ENCODE results near the gene TMEM240.
"Not testable (repeated sequence)": the region's sequence is repeated elsewhere in the genome, so short reads cannot be mapped to it uniquely, and the experiment has no call there.

TMEM240 gene

GRCh38 chr1:1556961-1557360 is 16.5 kb upstream of the TMEM240 start:
- DNase-seq, result not testable (repeated sequence)

DNA sequence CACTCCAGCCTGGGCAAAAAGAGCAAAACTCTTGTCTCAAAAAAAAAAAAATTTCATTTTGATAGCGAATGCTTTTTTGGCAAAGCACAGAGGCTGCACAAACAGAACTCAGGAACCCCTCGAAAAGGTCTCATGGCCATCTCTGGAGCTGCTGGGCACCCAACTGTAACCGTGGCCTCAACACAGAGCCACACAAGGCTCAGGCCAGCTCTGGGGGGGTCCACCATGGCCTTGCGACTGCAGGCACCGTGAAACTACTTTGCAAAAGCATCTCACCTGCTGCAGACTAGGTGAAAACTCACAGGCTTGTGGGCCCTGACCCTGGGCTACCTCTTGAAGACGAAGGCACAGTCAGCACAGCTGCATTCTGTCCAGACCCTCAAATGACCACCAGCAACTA is 16.1 kb upstream of the TMEM240 start:
- no peak for DNase-seq

DNA sequence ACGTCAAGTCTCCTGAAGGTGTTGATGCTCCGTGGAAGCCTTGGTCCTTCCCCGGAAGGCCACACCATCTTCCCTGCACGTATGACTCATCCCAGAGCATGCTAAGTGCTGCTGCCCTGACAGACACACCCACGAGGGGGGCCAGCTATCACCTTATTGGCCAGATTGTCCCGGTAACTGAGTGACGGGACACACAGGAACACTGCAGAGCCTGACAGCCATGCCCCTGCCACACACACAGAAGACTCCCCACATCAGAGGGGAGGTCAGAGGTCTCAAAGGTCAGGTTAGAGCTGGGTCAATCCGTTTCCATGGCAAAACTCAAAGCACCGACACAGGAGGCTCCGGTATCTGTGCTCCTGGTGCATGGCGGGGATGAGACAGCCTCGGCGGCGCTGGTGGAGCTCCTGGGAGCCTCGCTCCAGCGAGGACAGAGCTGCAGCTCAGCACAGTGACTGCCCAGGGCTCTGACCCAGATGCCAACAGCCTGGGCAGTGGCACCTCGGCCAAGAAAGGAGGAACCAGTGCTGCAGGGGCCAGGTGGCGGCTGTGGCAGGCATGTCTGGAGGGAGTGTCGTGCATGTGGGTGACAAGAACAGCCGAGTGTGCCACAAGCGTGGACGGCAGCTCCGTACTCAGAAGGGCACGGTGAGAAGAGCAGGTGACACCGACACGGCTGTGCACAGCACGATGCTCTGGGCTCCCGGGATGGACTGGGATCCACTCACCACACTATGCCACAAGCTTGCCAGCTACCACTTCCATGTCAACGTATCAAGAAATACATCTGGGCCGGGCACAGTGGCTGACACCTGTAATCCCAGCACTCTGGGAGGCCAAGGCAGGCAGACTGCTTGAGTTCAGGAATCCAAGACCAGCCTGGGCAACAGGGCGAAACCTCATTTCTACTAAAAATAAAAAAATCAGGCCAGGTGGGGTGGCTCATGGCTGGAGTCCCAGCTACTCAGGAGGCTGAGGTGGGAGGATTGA is 14.8 kb upstream of the TMEM240 start:
- no peak for DNase-seq

- DNase-seq, result no peak
These were observed 14.1 kb upstream of the TMEM240 start for GRCh38 chr1:1554550-1554925.

- DNase-seq, result no peak
These were observed 13.5 kb upstream of the TMEM240 start for GRCh38 chr1:1553821-1554494.

DNA sequence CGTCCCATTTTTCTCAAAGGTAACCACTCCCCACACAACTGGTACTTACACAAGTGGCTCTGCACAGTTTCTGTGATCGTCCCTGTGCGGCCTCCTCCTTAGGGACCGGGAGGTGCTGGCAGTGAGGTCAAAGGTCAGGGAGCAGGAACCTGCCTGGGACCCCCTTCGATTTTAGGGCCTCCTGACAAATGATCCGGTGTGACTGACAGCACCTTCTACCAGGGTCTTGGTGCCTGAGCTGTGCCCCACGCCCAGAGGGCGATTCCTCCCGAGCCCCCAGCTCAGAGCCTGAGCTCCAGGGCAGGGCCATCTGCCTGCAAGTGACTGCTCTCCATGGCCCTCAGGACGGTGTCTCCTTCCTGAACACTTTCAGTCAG is 11.8 kb upstream of the TMEM240 start:
- DNase-seq, result no peak

GRCh38 chr1:1551524-1552262 is 11.3 kb upstream of the TMEM240 start:
- DNase-seq, result no peak

GRCh38 chr1:1550591-1551432 is 10.4 kb upstream of the TMEM240 start:
- DNase-seq, result no peak

GRCh38 chr1:1550087-1550486 is 9.7 kb upstream of the TMEM240 start:
- no peak for DNase-seq

- DNase-seq, result no peak
These were observed 8.2 kb upstream of the TMEM240 start for GRCh38 chr1:1548591-1548990.

DNA sequence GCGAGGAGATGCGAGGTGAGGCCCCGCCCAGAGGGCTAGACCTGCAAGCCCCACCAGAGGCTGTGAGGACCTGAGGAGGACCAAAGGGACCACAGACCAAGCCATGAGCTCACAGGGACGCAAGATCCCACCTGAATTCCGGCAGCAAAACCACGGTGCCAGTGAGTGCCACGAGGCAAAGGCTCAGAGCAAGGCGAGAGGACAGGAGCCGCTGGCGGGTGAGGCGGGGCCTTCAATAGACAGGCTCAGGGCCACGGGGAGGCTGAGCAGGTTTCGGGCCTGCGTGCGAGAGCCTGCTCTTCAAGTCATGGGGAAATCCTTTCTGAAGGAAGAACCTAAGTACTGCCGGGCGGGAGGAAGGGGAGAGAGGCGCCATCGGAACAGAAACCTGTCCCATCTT is 7.1 kb upstream of the TMEM240 start:
- no peak for DNase-seq

DNA sequence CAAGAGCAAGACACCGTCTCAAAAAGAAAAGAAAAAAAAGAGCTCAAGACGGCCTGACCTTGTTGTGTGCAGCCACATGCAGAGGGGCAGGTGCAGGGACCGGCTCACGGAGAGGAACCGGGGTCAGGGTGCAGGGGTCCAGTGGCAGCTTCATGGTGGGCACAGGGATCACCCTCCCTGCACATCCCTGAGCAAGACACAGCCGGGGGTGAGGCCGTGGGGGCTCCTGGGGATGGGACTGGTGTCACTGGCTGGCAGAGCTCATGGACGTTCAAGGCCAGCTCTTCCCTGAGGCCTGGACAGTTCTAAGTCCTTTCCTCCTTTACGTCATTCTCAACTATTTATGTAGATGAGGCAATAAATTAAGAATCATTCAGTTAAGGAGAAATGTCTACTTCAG is 6.6 kb upstream of the TMEM240 start:
- no peak for DNase-seq

DNA sequence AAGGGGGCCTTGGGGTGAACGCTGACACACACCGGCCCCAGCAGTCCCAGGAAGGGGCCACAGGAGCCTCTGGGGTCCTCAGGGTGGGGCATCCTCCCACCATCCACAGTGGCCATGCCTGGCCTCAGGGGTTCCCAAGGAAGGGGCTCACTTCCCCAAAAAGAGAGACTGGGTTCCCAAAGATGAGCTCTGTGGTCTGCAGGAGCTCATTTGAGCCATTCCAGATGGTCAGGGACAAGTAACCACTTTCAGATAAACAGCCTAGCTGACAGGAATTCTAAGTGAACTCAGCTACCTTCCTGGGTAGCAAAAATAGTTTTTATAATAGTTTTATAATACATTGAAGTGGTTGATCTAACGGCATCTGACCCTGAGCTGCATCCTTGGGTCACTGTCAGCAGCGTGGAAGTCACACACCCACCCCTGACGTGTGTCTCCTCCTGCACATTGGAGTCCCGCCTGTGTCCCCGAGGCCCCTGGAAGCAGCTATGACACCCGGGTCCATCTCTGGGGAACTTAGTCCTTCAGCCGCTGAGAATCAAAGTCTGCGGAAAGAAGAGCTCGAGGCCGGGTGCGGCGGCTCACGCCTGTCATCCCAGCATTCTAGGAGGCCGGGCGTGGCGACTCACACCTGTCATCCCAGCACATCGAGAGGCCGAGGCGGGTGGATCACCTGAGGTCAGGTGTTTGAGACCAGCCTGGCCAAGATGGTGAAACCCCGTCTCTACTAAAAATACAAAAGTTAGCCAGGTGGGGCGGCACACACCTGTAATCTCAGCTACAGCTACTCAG is 5.7 kb upstream of the TMEM240 start:
- DNase-seq, result no peak

DNA sequence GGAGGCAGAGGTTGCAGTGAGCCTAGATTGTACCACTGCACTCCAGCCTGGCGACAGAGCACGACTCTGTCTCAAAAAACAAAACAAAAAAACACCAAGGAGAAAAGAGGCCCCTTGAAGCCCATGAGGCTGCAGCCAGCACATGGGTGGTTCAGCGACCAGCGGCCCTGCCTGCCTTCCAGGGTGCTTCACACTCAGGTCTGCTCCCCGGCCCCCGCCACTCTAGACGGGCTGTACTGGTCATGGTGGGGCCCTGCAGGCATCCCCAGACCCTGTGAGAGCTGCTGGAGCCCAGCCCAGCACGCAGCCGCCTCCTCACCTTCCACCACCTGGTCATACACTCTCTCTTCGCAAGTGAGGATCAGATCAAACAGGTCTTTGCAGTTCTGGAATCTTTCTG is 4.1 kb upstream of the TMEM240 start:
- no peak for DNase-seq

DNA sequence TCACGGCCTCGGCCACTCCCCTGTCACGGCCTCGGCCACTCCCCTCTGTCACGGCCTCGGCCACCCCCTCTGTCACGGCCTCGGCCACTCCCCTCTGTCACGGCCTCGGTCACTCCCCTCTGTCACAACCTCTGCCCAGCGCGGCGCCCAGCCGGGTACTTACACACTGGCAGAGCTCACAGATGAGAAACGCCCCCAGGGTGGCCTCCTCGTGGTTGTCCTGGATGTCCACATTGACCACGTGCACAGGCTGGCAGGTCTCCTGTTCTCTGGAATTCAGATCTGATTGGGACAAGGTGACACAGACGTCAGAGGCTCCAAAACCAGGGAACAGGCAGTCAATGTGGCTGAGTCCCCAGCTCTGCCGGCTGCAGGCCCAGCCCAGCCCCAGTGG is 3.3 kb upstream of the TMEM240 start:
- no peak for DNase-seq

GRCh38 chr1:1542766-1543705 is 2.6 kb upstream of the TMEM240 start:
- no peak for DNase-seq

DNA sequence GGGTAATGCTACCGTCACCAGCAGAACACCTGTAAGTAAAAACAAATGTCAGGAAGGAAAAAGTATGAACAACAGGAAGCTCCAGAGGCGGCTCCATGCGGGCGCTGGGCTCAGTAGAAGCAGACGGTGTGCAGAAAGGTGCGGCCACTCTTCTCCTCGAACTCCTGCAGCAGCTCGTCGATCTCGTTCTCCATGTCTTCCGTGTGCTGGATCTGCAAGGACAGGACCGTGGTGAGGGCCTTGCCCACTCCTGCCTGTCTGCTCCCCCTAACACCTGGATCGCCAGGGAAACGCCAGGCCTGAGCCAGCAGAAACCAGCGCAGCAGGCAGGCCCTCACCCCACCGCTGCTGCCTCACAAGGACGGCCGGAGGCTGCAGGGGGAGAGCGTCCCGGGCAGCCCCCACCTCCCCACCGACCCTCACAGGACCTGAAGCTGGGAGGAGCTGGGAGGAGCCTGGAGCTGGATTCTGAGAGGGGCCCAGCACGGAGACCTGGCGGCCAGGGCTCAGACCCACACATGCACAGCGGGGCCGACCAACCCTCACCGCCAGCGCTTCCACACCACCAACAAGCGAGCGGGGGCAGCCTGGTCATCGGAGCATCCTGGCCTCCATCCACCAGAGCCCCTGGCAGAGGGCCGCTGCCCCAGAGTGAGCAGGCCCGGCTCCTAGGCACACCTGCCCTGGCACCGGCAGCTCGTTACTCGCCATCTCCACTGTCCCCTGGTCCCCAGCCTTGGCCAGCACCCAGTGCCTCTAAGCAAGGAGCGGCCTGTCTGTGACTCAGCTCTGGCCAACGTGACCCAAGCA is 1.7 kb upstream of the TMEM240 start:
- no peak for DNase-seq

DNA sequence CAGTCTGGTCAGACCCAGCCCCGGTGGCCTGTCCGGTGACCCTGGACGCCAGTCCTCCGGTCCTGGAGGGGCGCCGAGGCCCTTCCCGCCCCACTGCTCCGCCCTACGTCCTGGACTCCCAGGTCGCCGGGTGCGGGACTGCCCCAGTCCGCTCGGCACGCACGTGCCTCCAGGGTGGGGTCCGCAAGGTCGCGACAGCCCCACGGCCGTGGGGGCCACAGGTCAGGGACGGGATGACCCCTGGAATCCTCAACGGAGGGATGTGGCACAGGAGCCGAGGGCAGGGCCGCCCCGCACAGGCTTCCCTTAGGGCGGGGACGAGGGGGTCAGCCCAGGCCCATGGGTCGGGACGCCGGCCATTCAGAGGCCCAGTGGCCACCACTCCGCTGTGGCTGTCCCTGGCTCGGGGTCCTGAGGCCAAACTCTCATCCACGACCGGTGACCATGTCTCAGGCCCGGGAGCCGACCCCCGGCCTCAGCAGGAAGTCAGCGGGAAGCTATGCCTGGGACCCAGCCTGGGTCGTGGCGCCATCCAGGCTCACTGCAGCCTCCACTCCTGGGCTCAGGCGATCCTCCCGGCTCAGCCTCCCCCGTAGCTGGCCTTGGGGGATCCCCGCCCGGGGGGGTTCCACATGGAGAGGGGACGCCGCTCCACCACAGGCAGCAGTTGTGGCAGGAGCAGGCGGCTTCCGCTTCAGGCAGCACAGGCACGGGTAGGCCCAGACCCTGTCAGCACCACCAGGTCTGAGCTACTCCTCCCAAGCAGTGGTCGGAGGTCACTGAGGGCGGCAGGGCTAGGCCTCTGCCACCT is 599 bp upstream of the TMEM240 start:
- no peak for DNase-seq

All from right forelimb (tissue), 1 donor.